HEK293 (cell line): ENCODE data around the gene IPO9.

ENCODE experiments used
- BCL11A ChIP-seq: fragments of 450-650 bp; formaldehyde crosslinking; IDR thresholded peaks from 2 replicates; pipeline ENCODE4 v1.5.1; 2016; ENCODE audit warnings: low read depth, missing biosample characterization, missing genetic modification characterization
- GLIS2 ChIP-seq: fragments of 450-650 bp; formaldehyde crosslinking; IDR thresholded peaks from 2 replicates; pipeline ENCODE4 v1.5.1; 2016; ENCODE audit warnings: missing biosample characterization, missing genetic modification characterization
- KLF7 ChIP-seq: fragments of 450-650 bp; formaldehyde crosslinking; IDR thresholded peaks from 2 replicates; pipeline ENCODE4 v1.5.1; 2016; ENCODE audit warnings: missing biosample characterization, missing genetic modification characterization, borderline replicate concordance
- REST ChIP-seq: fragments of 450-650 bp; formaldehyde crosslinking; IDR thresholded peaks from 2 replicates; pipeline ENCODE4 v1.5.1; 2016; ENCODE audit warnings: missing biosample characterization, missing genetic modification characterization
- ZBTB48 ChIP-seq: fragments of 450-650 bp; formaldehyde crosslinking; IDR thresholded peaks from 2 replicates; pipeline ENCODE4 v1.5.1; 2016; ENCODE audit warnings: missing biosample characterization, missing genetic modification characterization
- ZFP3 ChIP-seq: fragments of 450-650 bp; formaldehyde crosslinking; IDR thresholded peaks from 2 replicates; pipeline ENCODE4 v1.5.1; 2016; ENCODE audit warnings: low read depth, missing biosample characterization, missing genetic modification characterization
- ZFP37 ChIP-seq: fragments of 450-650 bp; formaldehyde crosslinking; IDR thresholded peaks from 2 replicates; pipeline ENCODE4 v1.5.1; 2016; ENCODE audit warnings: missing biosample characterization, missing genetic modification characterization
- ZNF148 ChIP-seq: fragments of 450-650 bp; formaldehyde crosslinking; IDR thresholded peaks from 2 replicates; pipeline ENCODE4 v1.5.0; 2017; ENCODE audit warnings: missing biosample characterization, missing genetic modification characterization, borderline replicate concordance
- ZNF23 ChIP-seq: fragments of 450-650 bp; formaldehyde crosslinking; IDR thresholded peaks from 2 replicates; pipeline ENCODE4 v1.5.1; 2016; ENCODE audit warnings: missing biosample characterization, missing genetic modification characterization, borderline replicate concordance
- ZNF248 ChIP-seq: fragments of 450-650 bp; formaldehyde crosslinking; IDR thresholded peaks from 2 replicates; pipeline ENCODE4 v1.5.1; 2017; ENCODE audit warnings: missing biosample characterization, missing genetic modification characterization
- ZNF37A ChIP-seq: fragments of 450-650 bp; IDR thresholded peaks from 2 replicates; pipeline ENCODE4 v1.5.1; 2018; ENCODE audit warnings: missing biosample characterization, missing genetic modification characterization
- ZNF529 ChIP-seq: fragments of 450-650 bp; formaldehyde crosslinking; IDR thresholded peaks from 2 replicates; pipeline ENCODE4 v1.5.1; 2017; ENCODE audit warnings: missing genetic modification characterization, missing biosample characterization; ENCODE audit not compliant: insufficient replicate concordance
- ZNF548 ChIP-seq: fragments of 450-650 bp; formaldehyde crosslinking; IDR thresholded peaks from 2 replicates; pipeline ENCODE4 v1.5.1; 2016; ENCODE audit warnings: missing biosample characterization, missing genetic modification characterization
- ZNF747 ChIP-seq: fragments of 450-650 bp; formaldehyde crosslinking; IDR thresholded peaks from 2 replicates; pipeline ENCODE4 v1.5.1; 2016; ENCODE audit warnings: missing biosample characterization, missing genetic modification characterization
- ZNF843 ChIP-seq: fragments of 450-650 bp; formaldehyde crosslinking; IDR thresholded peaks from 2 replicates; pipeline ENCODE4 v1.5.1; 2016; ENCODE audit warnings: missing biosample characterization, missing genetic modification characterization
- ZSCAN4 ChIP-seq: fragments of 450-650 bp; formaldehyde crosslinking; IDR thresholded peaks from 2 replicates; pipeline ENCODE4 v1.5.1; 2017; ENCODE audit warnings: missing biosample characterization, missing genetic modification characterization
- TF ChIP-seq, protein P1 (sequence below): fragments of 450-650 bp; formaldehyde crosslinking; IDR thresholded peaks from 2 replicates; pipeline ENCODE4 v1.5.1; 2016; ENCODE audit warnings: missing biosample characterization, missing genetic modification characterization
- TF ChIP-seq, protein P2 (sequence below): fragments of 450-650 bp; formaldehyde crosslinking; IDR thresholded peaks from 2 replicates; pipeline ENCODE4 v1.5.1; 2016; ENCODE audit warnings: missing biosample characterization, missing genetic modification characterization
- TF ChIP-seq, protein P3 (sequence below): fragments of 450-650 bp; formaldehyde crosslinking; optimal IDR thresholded peaks from 2 replicates; pipeline ENCODE3; 2016; ENCODE audit warnings: missing biosample characterization, mild to moderate bottlenecking, missing genetic modification characterization
- TF ChIP-seq, protein P4 (sequence below): fragments of 450-650 bp; IDR thresholded peaks from 2 replicates; pipeline ENCODE4 v1.5.1; 2018; ENCODE audit warnings: missing biosample characterization, mild to moderate bottlenecking, missing genetic modification characterization
- TF ChIP-seq, protein P5 (sequence below): IDR thresholded peaks from 2 replicates; pipeline ENCODE4 v1.6.1; 2011; ENCODE audit warnings: mild to moderate bottlenecking, low read depth, low read length, borderline replicate concordance

Gene IPO9

GRCh38 chr1:201895913-201896807, 67.2 kb downstream of the IPO9 start (continued):
- 0 out of 2 replicates have a peak, but pooled peaks have one; percentile 26 for TF ChIP-seq REST (tag by site-specific recombination)
- no peak for TF ChIP-seq ZNF37A
- TF ChIP-seq, protein P1, sequence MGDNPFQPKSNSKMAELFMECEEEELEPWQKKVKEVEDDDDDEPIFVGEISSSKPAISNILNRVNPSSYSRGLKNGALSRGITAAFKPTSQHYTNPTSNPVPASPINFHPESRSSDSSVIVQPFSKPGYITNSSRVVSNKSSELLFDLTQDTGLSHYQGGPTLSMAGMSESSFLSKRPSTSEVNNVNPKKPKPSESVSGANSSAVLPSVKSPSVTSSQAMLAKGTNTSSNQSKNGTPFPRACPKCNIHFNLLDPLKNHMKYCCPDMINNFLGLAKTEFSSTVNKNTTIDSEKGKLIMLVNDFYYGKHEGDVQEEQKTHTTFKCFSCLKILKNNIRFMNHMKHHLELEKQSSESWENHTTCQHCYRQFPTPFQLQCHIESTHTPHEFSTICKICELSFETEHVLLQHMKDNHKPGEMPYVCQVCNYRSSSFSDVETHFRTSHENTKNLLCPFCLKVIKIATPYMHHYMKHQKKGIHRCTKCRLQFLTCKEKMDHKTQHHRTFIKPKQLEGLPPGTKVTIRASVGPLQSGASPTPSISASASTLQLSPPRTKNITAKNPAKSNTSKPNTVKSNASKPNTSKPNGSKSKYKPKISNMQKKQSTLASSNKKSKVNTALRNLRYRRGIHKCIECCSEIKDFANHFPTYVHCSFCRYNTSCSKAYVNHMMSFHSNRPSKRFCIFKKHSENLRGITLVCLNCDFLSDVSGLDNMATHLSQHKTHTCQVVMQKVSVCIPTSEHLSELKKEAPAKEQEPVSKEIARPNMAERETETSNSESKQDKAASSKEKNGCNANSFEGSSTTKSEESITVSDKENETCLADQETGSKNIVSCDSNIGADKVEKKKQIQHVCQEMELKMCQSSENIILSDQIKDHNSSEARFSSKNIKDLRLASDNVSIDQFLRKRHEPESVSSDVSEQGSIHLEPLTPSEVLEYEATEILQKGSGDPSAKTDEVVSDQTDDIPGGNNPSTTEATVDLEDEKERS (tag by site-specific recombination): 0 out of 2 replicates have a peak, but pooled peaks have one; percentile 13
- TF ChIP-seq, protein P2, sequence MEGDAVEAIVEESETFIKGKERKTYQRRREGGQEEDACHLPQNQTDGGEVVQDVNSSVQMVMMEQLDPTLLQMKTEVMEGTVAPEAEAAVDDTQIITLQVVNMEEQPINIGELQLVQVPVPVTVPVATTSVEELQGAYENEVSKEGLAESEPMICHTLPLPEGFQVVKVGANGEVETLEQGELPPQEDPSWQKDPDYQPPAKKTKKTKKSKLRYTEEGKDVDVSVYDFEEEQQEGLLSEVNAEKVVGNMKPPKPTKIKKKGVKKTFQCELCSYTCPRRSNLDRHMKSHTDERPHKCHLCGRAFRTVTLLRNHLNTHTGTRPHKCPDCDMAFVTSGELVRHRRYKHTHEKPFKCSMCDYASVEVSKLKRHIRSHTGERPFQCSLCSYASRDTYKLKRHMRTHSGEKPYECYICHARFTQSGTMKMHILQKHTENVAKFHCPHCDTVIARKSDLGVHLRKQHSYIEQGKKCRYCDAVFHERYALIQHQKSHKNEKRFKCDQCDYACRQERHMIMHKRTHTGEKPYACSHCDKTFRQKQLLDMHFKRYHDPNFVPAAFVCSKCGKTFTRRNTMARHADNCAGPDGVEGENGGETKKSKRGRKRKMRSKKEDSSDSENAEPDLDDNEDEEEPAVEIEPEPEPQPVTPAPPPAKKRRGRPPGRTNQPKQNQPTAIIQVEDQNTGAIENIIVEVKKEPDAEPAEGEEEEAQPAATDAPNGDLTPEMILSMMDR (tag by site-specific recombination): peak; percentile 97
- TF ChIP-seq KLF7 (tag by site-specific recombination): no peak
- 0 out of 2 replicates have a peak, but pooled peaks have one; percentile 38 for TF ChIP-seq ZSCAN4 (tag by site-specific recombination)
- TF ChIP-seq ZNF548 (tag by site-specific recombination): no peak
- TF ChIP-seq, protein P3, sequence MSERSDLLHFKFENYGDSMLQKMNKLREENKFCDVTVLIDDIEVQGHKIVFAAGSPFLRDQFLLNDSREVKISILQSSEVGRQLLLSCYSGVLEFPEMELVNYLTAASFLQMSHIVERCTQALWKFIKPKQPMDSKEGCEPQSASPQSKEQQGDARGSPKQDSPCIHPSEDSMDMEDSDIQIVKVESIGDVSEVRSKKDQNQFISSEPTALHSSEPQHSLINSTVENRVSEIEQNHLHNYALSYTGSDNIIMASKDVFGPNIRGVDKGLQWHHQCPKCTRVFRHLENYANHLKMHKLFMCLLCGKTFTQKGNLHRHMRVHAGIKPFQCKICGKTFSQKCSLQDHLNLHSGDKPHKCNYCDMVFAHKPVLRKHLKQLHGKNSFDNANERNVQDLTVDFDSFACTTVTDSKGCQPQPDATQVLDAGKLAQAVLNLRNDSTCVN (tag by site-specific recombination): peak; percentile 31
- no peak for TF ChIP-seq ZFP3
- TF ChIP-seq ZNF747 (tag by site-specific recombination): no peak
- peak; percentile 99 for TF ChIP-seq ZBTB48 (tag by site-specific recombination)
- TF ChIP-seq, protein P4, sequence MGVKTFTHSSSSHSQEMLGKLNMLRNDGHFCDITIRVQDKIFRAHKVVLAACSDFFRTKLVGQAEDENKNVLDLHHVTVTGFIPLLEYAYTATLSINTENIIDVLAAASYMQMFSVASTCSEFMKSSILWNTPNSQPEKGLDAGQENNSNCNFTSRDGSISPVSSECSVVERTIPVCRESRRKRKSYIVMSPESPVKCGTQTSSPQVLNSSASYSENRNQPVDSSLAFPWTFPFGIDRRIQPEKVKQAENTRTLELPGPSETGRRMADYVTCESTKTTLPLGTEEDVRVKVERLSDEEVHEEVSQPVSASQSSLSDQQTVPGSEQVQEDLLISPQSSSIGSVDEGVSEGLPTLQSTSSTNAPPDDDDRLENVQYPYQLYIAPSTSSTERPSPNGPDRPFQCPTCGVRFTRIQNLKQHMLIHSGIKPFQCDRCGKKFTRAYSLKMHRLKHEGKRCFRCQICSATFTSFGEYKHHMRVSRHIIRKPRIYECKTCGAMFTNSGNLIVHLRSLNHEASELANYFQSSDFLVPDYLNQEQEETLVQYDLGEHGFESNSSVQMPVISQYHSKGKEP (tag by site-specific recombination): no peak; the same call in 1 of the 2 replicates
- TF ChIP-seq ZFP37 (tag by site-specific recombination): peak; percentile 95
- no peak for TF ChIP-seq ZNF843 (tag by site-specific recombination)
- TF ChIP-seq BCL11A (tag by site-specific recombination): 0 out of 2 replicates have a peak, but pooled peaks have one; percentile 28
- no peak for TF ChIP-seq ZNF23 (tag by site-specific recombination)
- no peak for TF ChIP-seq GLIS2 (tag by site-specific recombination)
- TF ChIP-seq, protein P5, sequence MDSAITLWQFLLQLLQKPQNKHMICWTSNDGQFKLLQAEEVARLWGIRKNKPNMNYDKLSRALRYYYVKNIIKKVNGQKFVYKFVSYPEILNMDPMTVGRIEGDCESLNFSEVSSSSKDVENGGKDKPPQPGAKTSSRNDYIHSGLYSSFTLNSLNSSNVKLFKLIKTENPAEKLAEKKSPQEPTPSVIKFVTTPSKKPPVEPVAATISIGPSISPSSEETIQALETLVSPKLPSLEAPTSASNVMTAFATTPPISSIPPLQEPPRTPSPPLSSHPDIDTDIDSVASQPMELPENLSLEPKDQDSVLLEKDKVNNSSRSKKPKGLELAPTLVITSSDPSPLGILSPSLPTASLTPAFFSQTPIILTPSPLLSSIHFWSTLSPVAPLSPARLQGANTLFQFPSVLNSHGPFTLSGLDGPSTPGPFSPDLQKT: no peak
- TF ChIP-seq ZNF148: no peak
- no peak for TF ChIP-seq ZNF529 (tag by site-specific recombination)
- no peak for TF ChIP-seq ZNF248 (tag by site-specific recombination)
